ENCODE measurements around the gene SLC22A3. TPM values are rescaled to one million over a fixed set of nuclear protein-coding genes. Genes with fewer than 3 reads are reported as not detected.

SLC22A3 gene
- total RNA-seq, 1 experiment from 2014 or later, result 8.1 TPM

- BruUV-seq (replicated peaks), result no TSS peak
- no peak for DNase-seq
- no peak for TF ChIP-seq CTCF (IDR thresholded peaks at IDR 0.05; ENCODE audit: unreplicated experiment)
- no peaks in the 10 kb centered on the region for H3K36me3 Mint-ChIP-seq (ENCODE audit: insufficient read depth, unreplicated experiment)
- H3K4me1 Mint-ChIP-seq (ENCODE audit: low read depth, unreplicated experiment), result no peaks in the 10 kb centered on the region
- H3K4me3 Mint-ChIP-seq (ENCODE audit: low read depth, unreplicated experiment), result no peak overlapping the region
- H3K27me3 Mint-ChIP-seq (ENCODE audit: unreplicated experiment), result no peaks in the 10 kb centered on the region
- H3K27ac Mint-ChIP-seq (ENCODE audit: unreplicated experiment), result no peak overlapping the region
- CTCF ChIA-PET, result no interaction called here
- peaks cover 3% of the 10 kb centered on the region for H3K9me3 Mint-ChIP-seq (ENCODE audit: low read depth, unreplicated experiment)
- intact Hi-C loops (cut with micrococcal nuclease; ENCODE audit: unreplicated experiment), result no loop called here
These were observed 17.6 kb upstream of the SLC22A3 start for GRCh38 chr6:160330619-160331018.

- Mint-ChIP-seq H3K4me3 (ENCODE audit: low read depth, unreplicated experiment) (no peak overlapping the region), H3K27ac (ENCODE audit: unreplicated experiment) (no peak overlapping the region), H3K27me3 (ENCODE audit: unreplicated experiment) (no peaks in the 10 kb centered on the region), H3K9me3 (ENCODE audit: low read depth, unreplicated experiment) (peaks cover 3% of the 10 kb centered on the region), H3K36me3 (ENCODE audit: insufficient read depth, unreplicated experiment) (no peaks in the 10 kb centered on the region), H3K4me1 (ENCODE audit: low read depth, unreplicated experiment) (no peaks in the 10 kb centered on the region)
- CTCF ChIA-PET, result no interaction called here
- no peak for DNase-seq
- intact Hi-C loops (cut with micrococcal nuclease; ENCODE audit: unreplicated experiment), result no loop called here
- no peak for TF ChIP-seq CTCF (IDR thresholded peaks at IDR 0.05; ENCODE audit: unreplicated experiment)
- no TSS peak for BruUV-seq (replicated peaks)
These were observed 17.0 kb upstream of the SLC22A3 start for GRCh38 chr6:160331204-160331603.

GRCh38 chr6:160331753-160332152, 16.4 kb upstream of the SLC22A3 start:
- no TSS peak for BruUV-seq (replicated peaks)
- CTCF ChIA-PET, result no interaction called here

GRCh38 chr6:160333101-160333500, 15.1 kb upstream of the SLC22A3 start:
- intact Hi-C loops (cut with micrococcal nuclease; ENCODE audit: unreplicated experiment), result no loop called here
- Mint-ChIP-seq H3K36me3 (ENCODE audit: insufficient read depth, unreplicated experiment) (peaks cover 6% of the 10 kb centered on the region), H3K27ac (ENCODE audit: unreplicated experiment) (no peak overlapping the region), H3K27me3 (ENCODE audit: unreplicated experiment) (no peaks in the 10 kb centered on the region), H3K9me3 (ENCODE audit: low read depth, unreplicated experiment) (peaks cover 5% of the 10 kb centered on the region), H3K4me3 (ENCODE audit: low read depth, unreplicated experiment) (no peak overlapping the region), H3K4me1 (ENCODE audit: low read depth, unreplicated experiment) (peaks cover 15% of the 10 kb centered on the region)
- BruUV-seq (replicated peaks), result no TSS peak
- DNase-seq, result no peak
- CTCF ChIA-PET, result no interaction called here
- no peak for TF ChIP-seq CTCF (IDR thresholded peaks at IDR 0.05; ENCODE audit: unreplicated experiment)

More at GRCh38 chr6:160331753-160332152, 16.4 kb upstream of the SLC22A3 start:
- Mint-ChIP-seq H3K4me3 (ENCODE audit: low read depth, unreplicated experiment) (no peak overlapping the region), H3K36me3 (ENCODE audit: insufficient read depth, unreplicated experiment) (no peaks in the 10 kb centered on the region), H3K27me3 (ENCODE audit: unreplicated experiment) (no peaks in the 10 kb centered on the region), H3K4me1 (ENCODE audit: low read depth, unreplicated experiment) (peaks cover 2% of the 10 kb centered on the region), H3K27ac (ENCODE audit: unreplicated experiment) (no peak overlapping the region), H3K9me3 (ENCODE audit: low read depth, unreplicated experiment) (peaks cover 3% of the 10 kb centered on the region)
- no peak for TF ChIP-seq CTCF (IDR thresholded peaks at IDR 0.05; ENCODE audit: unreplicated experiment)
- DNase-seq, result no peak
- intact Hi-C loops (cut with micrococcal nuclease; ENCODE audit: unreplicated experiment), result no loop called here
